HG03039 (cell line): ENCODE data around the gene NNMT.

Source experiments
- ATAC-seq: cut with Tn5 transposase; IDR thresholded peaks from one replicate; pipeline ENCODE4 v1.9.1; 2021; ENCODE audit warnings: mild to moderate bottlenecking, moderate library complexity; ENCODE audit not compliant: unreplicated experiment

NNMT gene

GRCh38 chr11:114295676-114296604 lies at the start of gene NNMT:
Gene NNMT, plus strand, starts transcription at chr11:114296399. Its CDS starts 158 bp downstream, at chr11:114296557.
- no peak for ATAC-seq

- ATAC-seq, result no peak
Observed at GRCh38 chr11:114247070-114247789, 49.0 kb upstream of the NNMT start.

GRCh38 chr11:114250180-114250579 lies 46.0 kb upstream of the NNMT start:
- ATAC-seq, result no peak

GRCh38 chr11:114250993-114251814 lies 45.0 kb upstream of the NNMT start:
- no peak for ATAC-seq

- no peak for ATAC-seq
Observed at GRCh38 chr11:114251815-114252337, 44.3 kb upstream of the NNMT start.

GRCh38 chr11:114252767-114253166 lies 43.4 kb upstream of the NNMT start:
- ATAC-seq, result no peak

- no peak for ATAC-seq
Observed at GRCh38 chr11:114253771-114254170, 42.4 kb upstream of the NNMT start.

- ATAC-seq, result no peak
Observed at GRCh38 chr11:114254571-114255146, 41.5 kb upstream of the NNMT start.

- no peak for ATAC-seq
Observed at GRCh38 chr11:114255289-114255688, 40.9 kb upstream of the NNMT start.

GRCh38 chr11:114256176-114256966 lies 39.8 kb upstream of the NNMT start:
- no peak for ATAC-seq

GRCh38 chr11:114256967-114257286 lies 39.3 kb upstream of the NNMT start:
- ATAC-seq, result no peak

GRCh38 chr11:114257621-114258558 lies 38.3 kb upstream of the NNMT start:
- no peak for ATAC-seq

- ATAC-seq, result no peak
Observed at GRCh38 chr11:114258696-114259095, 37.5 kb upstream of the NNMT start.

GRCh38 chr11:114259124-114259526 lies 37.1 kb upstream of the NNMT start:
- ATAC-seq, result no peak

GRCh38 chr11:114259551-114259983 lies 36.6 kb upstream of the NNMT start:
- ATAC-seq, result no peak

- ATAC-seq, result no peak
Observed at GRCh38 chr11:114260077-114260476, 36.1 kb upstream of the NNMT start.

GRCh38 chr11:114260483-114260882 lies 35.7 kb upstream of the NNMT start:
- no peak for ATAC-seq

- no peak for ATAC-seq
Observed at GRCh38 chr11:114261791-114262190, 34.4 kb upstream of the NNMT start.
